GM12891 (cell line): Measurements from ENCODE around the gene MED17.

Experiments used
- DNase-seq: peaks from one replicate; pipeline ENCODE4 v3.0.0; 2011; ENCODE audit warnings: low spot score; ENCODE audit not compliant: insufficient read length
- FAIRE-seq: peaks from 2 replicates; lab custom pipeline; 2011; peaks lifted over from hg19 to GRCh38; lab: Jason Lieb, UNC
- PAX5 ChIP-seq: IDR thresholded peaks from 2 replicates; pipeline ENCODE4 v1.6.1; 2011; ENCODE audit warnings: low read length, moderate library complexity, mild to moderate bottlenecking; ENCODE audit not compliant: insufficient read depth, severe bottlenecking
- POLR2A ChIP-seq: IDR thresholded peaks from 2 replicates; pipeline ENCODE4 v1.6.1; 2011; ENCODE audit warnings: low read depth, low read length, control low read depth
- POLR2AphosphoS5 ChIP-seq: IDR thresholded peaks from 2 replicates; pipeline ENCODE4 v1.6.1; 2011; ENCODE audit warnings: low read depth, low read length, control low read depth
- POU2F2 ChIP-seq: IDR thresholded peaks from 2 replicates; pipeline ENCODE4 v1.6.1; 2011; ENCODE audit warnings: low read depth, mild to moderate bottlenecking, control low read depth, low read length, moderate library complexity
- SPI1 ChIP-seq: IDR thresholded peaks from 2 replicates; pipeline ENCODE4 v1.6.1; 2011; ENCODE audit warnings: low read depth, low read length, control low read depth
- TAF1 ChIP-seq: IDR thresholded peaks from 2 replicates; pipeline ENCODE4 v1.6.1; 2011; ENCODE audit warnings: low read depth, low read length, control low read depth

The MED17 gene

DNA sequence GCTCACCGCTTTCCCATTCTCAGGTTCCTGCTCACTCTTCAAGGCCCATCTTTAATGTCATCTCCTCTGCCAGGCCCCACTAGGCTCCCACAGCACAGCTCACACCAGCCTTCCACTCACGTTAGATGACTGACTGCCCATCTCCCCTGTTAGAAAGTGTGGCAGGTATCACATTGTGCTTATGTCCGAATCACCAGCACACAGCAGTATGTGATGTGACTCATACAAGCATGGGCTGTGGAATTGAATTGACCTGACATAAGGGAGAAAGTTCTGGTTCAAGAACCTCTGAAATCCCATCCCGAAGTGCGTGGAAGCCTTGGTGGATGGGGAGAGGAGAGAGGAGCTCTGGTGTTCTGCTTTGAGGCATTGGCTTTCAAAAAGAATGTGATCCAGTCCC lies 59.8 kb downstream of the MED17 start:
- TF ChIP-seq PAX5 (no peak), POLR2A (no peak), TAF1 (no peak), SPI1 (no peak), POU2F2 (no peak), POLR2AphosphoS5 (no peak)
- no peak for DNase-seq
- FAIRE-seq = no peak

DNA sequence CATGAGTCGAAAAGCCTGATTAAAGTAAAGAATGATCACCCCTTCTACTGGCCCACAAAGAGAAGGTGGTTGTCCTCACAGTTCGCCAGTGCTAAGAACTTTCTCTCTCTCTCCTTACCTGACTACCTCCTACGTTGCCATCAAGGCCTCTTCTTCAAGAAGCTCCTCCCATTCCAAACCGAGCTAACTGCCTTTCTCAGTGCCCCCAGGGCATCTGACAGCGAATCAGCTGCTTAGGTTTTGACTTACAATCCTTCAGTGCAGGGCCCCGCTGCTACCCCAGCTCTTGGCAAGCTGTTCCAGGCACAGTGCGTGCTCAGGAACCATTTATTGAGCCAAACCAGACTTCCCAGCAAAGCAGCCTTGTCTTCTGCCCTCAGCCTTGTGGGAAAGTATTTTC lies 60.5 kb downstream of the MED17 start:
- no peak for FAIRE-seq
- DNase-seq = no peak
- no peak for TF ChIP-seq SPI1
- TF ChIP-seq POU2F2 = no peak
- no peak for TF ChIP-seq POLR2A
- TF ChIP-seq PAX5 = no peak
- TF ChIP-seq POLR2AphosphoS5 = no peak
- TF ChIP-seq TAF1 = no peak

DNA sequence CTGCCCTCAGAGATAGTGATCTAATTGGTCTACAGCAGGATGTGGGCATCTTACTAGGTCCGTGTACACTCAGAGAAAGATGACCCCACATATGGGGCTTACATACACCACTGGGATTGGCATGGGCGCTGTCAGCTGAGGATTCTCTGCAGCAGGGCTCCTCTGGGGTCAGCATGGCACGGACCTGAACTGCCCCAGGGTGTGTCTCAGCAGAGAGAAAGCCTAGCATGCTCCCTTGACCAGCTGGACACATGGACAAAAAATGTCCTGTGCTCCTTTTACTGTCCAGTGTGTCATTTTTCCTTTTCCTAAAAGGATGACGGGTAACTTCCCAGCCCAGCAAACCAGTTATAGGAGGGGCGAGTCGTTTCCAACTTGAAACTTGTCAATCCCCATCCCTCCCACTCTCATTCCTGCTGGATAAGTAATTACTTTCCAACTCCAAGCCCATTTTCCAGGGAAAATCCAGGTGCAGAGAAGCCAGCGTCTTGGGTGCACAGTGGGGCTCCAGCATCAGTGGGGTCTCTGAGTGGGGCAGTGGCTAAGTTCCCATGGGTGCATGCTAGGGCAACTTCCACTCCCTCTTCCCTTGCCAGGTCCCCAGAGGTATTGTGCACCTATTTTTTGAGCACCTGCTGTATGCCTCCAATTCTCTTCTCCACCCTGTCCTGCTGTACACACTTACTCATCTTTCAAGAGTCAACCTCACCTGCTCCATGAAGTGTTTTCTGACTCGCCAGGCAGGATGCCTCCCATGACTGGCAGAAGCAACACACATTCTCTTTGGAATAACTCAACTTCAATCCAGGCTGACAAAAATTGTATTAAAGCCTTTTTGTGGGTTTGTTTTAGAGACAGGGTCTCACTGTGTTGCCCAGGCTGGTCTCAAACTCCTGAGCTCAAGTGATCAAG lies 61.4 kb downstream of the MED17 start:
- DNase-seq = no peak
- no peak for FAIRE-seq
- no peak for TF ChIP-seq POU2F2
- no peak for TF ChIP-seq PAX5
- no peak for TF ChIP-seq TAF1
- TF ChIP-seq SPI1 = no peak
- TF ChIP-seq POLR2AphosphoS5 = no peak
- TF ChIP-seq POLR2A = no peak

DNA sequence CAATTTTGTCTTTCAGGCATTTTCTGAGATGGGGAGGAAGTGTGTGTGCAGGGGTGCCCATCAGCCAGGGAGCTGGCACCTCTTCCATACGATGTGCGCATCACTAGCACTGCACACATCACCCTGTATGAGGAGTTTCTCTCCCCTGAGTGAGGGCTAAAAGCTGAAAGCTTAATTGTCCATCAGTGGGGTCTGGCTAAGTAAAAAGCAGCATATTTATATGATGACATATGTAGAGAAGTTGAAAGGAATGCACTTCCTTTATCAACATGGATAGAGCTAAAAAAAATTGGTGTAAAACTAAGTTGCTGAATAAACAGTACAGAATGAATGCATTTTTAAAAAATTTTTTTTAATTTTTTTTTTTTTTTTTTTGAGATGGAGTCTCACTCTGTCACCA lies 62.3 kb downstream of the MED17 start:
- no peak for FAIRE-seq
- no peak for DNase-seq
- TF ChIP-seq PAX5 (no peak), SPI1 (no peak), POLR2AphosphoS5 (no peak), POU2F2 (no peak), TAF1 (no peak), POLR2A (no peak)

DNA sequence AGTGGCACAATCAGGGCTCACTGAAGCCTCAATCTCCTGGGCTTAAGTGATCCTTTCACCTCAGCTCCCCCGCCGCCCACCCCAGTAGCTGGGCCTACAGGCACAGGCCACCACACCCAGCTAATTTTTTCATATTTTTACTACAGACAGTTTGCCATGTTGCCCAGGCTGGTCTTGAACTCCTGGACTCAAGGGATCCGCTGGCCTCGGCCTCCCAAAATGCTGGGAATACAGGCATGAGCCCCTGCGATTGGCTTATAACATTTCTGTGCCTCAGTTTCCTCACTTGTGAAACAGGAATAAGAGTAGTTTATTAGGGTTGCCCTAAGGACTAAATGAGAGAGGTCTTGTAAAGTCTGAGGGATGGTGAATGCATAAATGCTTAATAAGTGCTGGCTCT lies 65.1 kb downstream of the MED17 start:
- no peak for FAIRE-seq

DNA sequence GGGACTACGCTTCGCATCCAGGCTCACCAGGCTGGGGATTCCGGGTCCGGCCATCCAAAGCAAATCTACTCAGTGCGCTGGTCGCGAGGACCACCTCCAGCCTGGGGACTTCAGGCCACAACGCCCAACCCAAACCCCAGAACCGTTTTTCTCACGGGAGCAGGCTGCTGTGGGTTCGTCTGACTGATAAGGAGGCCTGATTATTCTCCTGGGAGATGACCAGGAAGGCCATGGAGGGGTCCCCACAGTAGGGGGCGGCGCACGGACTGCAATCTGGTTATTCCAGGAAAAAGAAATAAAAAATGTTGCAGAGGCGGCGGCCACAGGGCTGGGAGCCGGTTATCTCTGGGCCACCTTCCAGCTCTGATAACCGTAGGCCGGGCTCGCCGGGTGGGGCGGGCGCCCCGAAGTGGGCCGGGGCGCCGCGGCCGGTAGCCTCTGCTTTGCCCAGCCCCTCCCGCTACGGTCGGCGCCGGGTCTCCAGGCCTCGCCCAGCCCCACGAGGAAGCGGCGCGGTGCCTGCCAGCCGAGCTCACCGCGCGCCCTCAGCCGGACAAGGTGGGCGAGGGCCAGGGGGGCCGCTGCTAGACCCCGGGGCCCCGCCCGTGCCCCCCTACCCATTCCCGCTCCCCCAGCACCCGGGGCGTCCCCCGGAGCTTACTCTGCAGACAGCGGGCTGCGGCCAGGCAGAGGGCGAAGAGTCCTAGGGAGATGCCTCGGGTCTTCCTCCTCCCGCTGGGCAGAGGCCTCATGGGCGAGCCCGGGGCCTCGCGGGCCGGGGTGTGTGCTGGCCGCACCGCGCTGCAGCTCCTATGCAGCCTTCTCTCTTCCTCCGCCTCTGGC lies 65.9 kb downstream of the MED17 start:
- DNase-seq (no peak), FAIRE-seq (no peak)
- TF ChIP-seq POU2F2 = no peak
- no peak for TF ChIP-seq POLR2A
- no peak for TF ChIP-seq TAF1
- TF ChIP-seq PAX5 = no peak
- no peak for TF ChIP-seq SPI1
- TF ChIP-seq POLR2AphosphoS5 = no peak

More for the DNA sequence above, 65.1 kb downstream of the MED17 start:
- no peak for TF ChIP-seq POU2F2
- TF ChIP-seq POLR2AphosphoS5 = no peak
- no peak for TF ChIP-seq POLR2A
- no peak for TF ChIP-seq PAX5
- no peak for TF ChIP-seq TAF1
- no peak for TF ChIP-seq SPI1
- DNase-seq = no peak

DNA sequence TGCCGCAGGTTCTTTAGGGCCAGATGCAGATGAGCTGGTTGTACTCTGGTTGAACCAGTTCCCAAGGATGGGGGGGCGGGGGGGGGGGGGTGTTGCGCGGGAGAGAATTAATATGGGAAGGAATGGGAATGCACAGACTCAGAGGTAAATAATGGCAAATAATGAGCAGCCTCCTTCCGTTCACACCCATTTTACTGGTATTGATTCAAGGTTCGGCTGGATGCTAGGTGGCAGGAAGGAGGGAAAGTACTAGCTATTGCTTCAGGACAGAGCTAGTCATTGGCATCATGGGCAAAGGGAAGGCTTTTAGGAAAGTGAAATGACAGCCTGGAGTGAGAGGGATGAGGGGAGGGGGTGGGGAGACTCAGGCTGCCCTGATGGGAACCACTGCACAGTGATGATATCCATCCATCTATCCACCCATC lies 66.5 kb downstream of the MED17 start, which contains the start of gene VSTM5:
TSS of gene VSTM5 (minus strand) at position 25 of the 425 bp plus-strand sequence. CDS start 116 bp downstream, outside the sequence.
- FAIRE-seq (no peak), DNase-seq (no peak)
- no peak for TF ChIP-seq PAX5
- TF ChIP-seq TAF1 = no peak
- no peak for TF ChIP-seq POLR2A
- no peak for TF ChIP-seq POU2F2
- no peak for TF ChIP-seq SPI1
- TF ChIP-seq POLR2AphosphoS5 = no peak

DNA sequence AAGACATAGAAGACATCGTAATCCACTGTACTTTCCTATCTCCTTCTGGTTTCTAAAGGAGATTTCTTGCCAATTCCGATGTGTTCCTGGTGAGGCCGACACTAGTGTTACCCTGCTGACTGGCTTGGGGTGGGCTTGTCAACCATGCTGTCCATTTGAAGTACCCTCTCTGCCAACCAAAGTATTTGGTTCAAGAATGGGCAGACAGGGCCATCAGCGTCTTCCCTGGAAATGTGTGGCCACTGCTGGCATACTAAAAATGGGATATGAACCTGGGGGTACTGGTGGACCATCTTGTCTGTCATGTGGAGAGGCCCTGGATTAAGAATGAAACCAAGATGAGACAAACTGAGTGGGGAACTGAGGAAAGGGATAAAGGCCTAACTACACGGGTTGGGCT lies 68.2 kb downstream of the MED17 start:
- no peak for TF ChIP-seq SPI1
- no peak for TF ChIP-seq POLR2A
- no peak for TF ChIP-seq TAF1
- DNase-seq (no peak), FAIRE-seq (no peak)

DNA sequence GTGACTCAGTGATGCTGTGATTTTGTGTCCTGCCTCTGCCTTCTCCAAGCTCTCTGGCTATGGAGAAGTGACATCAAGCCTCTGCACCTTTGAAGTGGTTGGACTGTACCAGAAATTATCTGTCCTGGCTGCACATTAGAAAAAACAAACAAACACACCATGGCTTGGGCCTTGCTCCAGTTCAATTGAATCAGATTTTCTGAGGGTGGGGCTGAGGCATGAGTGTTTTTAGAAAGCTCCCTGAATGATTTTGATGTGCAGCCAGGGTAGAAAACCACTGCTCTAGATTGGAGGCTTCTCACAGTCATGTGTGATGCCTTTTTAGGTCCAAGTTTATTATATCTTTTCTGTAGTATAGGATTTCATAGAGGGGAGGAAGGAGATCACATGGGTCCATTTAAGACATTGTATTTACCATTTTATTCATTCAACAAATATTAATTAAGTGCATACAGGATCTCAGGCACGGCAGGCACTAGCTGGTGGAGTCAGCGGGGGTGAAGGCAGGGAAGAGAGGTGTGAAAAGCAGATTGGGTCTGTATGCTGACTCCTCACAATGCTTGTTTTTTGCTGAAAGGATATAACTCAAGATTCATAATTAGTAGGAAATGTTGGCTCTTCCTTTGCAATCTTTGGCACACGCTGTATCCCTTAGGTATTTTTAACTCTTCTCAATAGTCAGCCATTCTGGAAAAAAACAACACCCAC lies 73.5 kb downstream of the MED17 start:
- TF ChIP-seq SPI1 (no peak), PAX5 (no peak), POLR2AphosphoS5 (no peak), TAF1 (no peak), POU2F2 (no peak), POLR2A (no peak)
- DNase-seq = no peak
- no peak for FAIRE-seq
